SJSA1 (cell line): ENCODE measurements around the gene CNPPD1. TPM values are rescaled to one million over a fixed set of nuclear protein-coding genes. Genes with fewer than 3 reads are reported as not detected.

Source experiments
- DNase-seq, 2 experiments: peaks; one replicate each; pipeline ENCODE4 v3.0.0-alpha.2; 2015 to 2020; ENCODE audit warnings: low spot score in 2 of 2, low read depth in 1 of 2
- H3K27ac ChIP-seq: fragments of 250-450 bp; sonication (Bioruptor Pico); 2 replicates; pipeline ENCODE4 v1.5.1; 2020; ENCODE audit warnings: mild to moderate bottlenecking, moderate library complexity
- H3K27me3 ChIP-seq: fragments of 250-450 bp; sonication (Bioruptor Pico); replicated peaks from 2 replicates; pipeline ENCODE4 v1.5.1; 2020; ENCODE audit warnings: mild to moderate bottlenecking, moderate library complexity
- H3K36me3 ChIP-seq: fragments of 250-450 bp; sonication (Bioruptor Pico); 2 replicates; pipeline ENCODE4 v1.5.1; 2020; ENCODE audit warnings: mild to moderate bottlenecking
- H3K4me1 ChIP-seq: fragments of 250-450 bp; sonication (Bioruptor Pico); replicated peaks from 2 replicates; pipeline ENCODE4 v1.6.1; 2021; ENCODE audit warnings: mild to moderate bottlenecking
- H3K4me3 ChIP-seq: fragments of 250-450 bp; sonication (Bioruptor Pico); 2 replicates; pipeline ENCODE4 v1.5.1; 2020; ENCODE audit warnings: mild to moderate bottlenecking
- H3K9me3 ChIP-seq: fragments of 250-450 bp; sonication (Bioruptor Pico); replicated peaks from 2 replicates; pipeline ENCODE4 v1.5.1; 2020; ENCODE audit warnings: mild to moderate bottlenecking
- total RNA-seq: library from RNA; depleted of rRNA; stranded (reverse); fragments of >200 nt; shearing (Covaris generic); gene quantifications from 2 replicates; pipeline ENCODE4 v1.2.3, GENCODE V29; 2014

The CNPPD1 gene
- total RNA-seq, 1 experiment from 2014 or later, result 26.1 TPM

DNA sequence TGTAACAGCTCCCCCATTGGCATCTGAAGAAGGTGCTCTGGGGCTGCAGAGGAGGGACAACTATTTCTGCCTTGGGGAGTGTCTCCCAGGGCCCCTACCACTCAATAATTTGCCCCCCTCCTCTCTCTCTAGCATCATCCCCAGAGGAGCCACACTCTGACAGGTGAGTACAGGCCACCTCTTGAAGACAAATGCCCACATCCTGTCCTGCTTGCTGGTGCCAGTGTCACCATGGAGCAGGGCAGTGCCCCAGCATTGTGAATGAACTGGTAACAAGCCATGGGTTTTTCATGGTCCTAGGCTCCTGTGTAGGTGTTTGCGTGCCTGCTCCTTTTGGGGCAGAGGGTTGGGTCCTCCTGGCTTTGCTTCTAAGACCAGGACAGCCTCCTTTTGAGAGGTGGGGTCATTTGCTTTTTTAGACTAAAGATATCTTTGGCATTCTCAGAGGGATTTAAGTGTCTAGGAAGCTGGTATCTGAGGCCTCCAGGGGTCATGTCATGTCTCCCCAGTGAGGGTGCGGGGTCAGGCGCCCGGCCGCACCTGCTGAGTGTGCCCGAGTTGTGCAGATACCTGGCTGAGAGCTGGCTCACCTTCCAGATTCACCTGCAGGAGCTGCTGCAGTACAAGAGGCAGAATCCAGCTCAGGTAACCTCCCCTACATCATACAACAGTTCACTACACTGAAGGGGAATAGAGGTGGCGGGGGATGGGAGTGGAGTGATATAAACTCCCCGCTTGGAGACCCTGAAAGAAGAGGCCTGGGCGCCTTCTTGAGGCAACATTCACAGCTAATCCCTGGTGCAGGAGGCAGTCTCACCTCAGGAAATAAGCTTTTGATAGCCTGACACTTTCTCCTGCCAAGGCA, 3.1 kb upstream of the CNPPD1 start:
- peaks cover 59% of the 10 kb centered on the region for H3K36me3 ChIP-seq
- peaks cover 17% of the 10 kb centered on the region for H3K4me1 ChIP-seq
- DNase-seq, result no peak
- no peak overlapping the region for H3K4me3 ChIP-seq
- no peaks in the 10 kb centered on the region for H3K27me3 ChIP-seq
- no peak overlapping the region for H3K27ac ChIP-seq
- H3K9me3 ChIP-seq, result no peaks in the 10 kb centered on the region

GRCh38 chr2:219178377-219179175, 1.9 kb upstream of the CNPPD1 start:
- peak; percentile 29 to 60 for DNase-seq
- H3K27ac ChIP-seq, result peak overlapping the region; percentile 87
- H3K4me3 ChIP-seq, result peak overlapping the region; percentile 73
- peaks cover 63% of the 10 kb centered on the region for H3K36me3 ChIP-seq
- H3K27me3 ChIP-seq, result no peaks in the 10 kb centered on the region
- peaks cover 17% of the 10 kb centered on the region for H3K4me1 ChIP-seq
- H3K9me3 ChIP-seq, result no peaks in the 10 kb centered on the region

DNA sequence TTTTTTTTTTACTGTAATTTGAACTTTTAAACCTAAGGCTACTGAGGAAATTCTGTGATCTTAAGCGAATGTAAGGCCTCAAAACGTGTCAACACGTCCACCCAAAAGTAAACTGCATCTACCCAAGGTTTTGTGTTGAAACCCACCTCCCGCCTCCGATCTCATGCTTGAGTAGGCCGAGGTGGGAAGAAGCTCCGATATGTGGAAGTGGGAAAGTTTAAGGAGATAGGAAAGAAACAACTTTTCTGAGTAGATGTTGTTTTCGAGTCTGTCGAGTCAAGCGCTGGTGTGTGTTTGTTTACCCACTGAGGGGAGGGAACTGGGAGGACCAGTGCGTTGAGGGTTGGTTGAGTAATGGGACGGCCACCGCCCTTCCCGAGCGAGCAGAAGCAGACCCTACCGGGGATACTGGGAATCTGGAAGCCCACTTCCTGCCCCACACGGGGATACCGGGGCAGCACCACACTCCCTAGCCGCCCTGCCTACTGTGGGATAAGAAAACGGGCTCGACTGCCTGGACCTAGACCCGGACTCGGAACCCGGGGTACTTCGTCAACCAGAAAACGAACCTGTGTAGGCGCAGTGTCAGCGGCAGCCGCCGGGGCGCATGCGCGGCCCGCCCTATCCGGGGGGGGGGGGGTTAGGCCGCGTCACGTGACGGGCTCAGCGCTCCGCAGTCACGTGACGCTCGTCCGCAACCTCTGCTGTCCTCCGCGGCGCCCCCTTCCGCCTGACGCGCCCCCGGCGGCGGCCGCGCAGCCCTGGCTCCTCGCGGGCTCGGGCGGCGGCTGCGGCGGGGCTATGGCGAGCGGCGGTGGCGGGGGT, 1.0 kb upstream of the CNPPD1 start, which contains the start of gene RETREG2:
Gene RETREG2 (plus strand): TSS at position 724 of the 825 bp plus-strand sequence. CDS start 78 bp downstream, at position 802.
- Histone ChIP-seq H3K36me3 (peaks cover 55% of the 10 kb centered on the region), H3K27ac (peak within 1 kb of the TSS; percentile 87), H3K27me3 (no peaks in the 10 kb centered on the region), H3K4me3 (peak within 1 kb of the TSS; percentile 73), H3K4me1 (peaks cover 17% of the 10 kb centered on the region), H3K9me3 (no peaks in the 10 kb centered on the region)
- peak; percentile 82 to 98 for DNase-seq

GRCh38 chr2:219175928-219176817, 552 bp downstream of the CNPPD1 start:
- peak overlapping the region; percentile 73 for H3K4me3 ChIP-seq
- peak in 1 of 2 experiments; percentile 52 for DNase-seq
- H3K36me3 ChIP-seq, result peaks cover 41% of the 10 kb centered on the region
- H3K27ac ChIP-seq, result peak overlapping the region; percentile 87; the same call in 1 of the 2 replicates
- H3K9me3 ChIP-seq, result no peaks in the 10 kb centered on the region
- no peaks in the 10 kb centered on the region for H3K27me3 ChIP-seq
- H3K4me1 ChIP-seq, result peaks cover 17% of the 10 kb centered on the region

DNA sequence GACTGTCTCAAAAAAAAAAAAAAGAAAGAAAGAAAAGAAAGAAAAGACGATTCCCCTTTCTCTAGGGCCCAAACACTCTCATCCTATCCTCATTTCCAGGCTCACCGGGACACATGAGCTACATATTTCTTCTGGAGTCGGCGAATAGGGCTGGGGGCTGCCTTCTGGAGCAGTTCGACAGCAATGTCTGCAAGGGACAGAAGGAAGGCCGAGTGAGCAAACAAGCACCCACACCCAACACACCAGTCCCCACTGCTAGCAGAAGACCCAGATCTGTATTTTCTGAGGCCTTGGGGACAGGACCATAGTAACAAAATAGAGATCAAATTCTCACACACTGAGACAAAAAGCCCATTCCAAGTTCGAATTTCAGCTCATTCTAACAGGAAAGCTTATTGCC, 1.2 kb downstream of the CNPPD1 start:
- Histone ChIP-seq H3K36me3 (peaks cover 35% of the 10 kb centered on the region), H3K27me3 (no peaks in the 10 kb centered on the region), H3K27ac (no peak overlapping the region), H3K9me3 (no peaks in the 10 kb centered on the region), H3K4me3 (peak overlapping the region; percentile 73), H3K4me1 (peaks cover 17% of the 10 kb centered on the region)
- DNase-seq, result no peak

- Histone ChIP-seq H3K36me3 (peaks cover 28% of the 10 kb centered on the region), H3K27ac (no peak overlapping the region), H3K4me1 (peaks cover 17% of the 10 kb centered on the region), H3K9me3 (no peaks in the 10 kb centered on the region), H3K27me3 (no peaks in the 10 kb centered on the region), H3K4me3 (no peak overlapping the region)
- no peak for DNase-seq
Observed at GRCh38 chr2:219174801-219175200, 1.9 kb downstream of the CNPPD1 start.

GRCh38 chr2:219174146-219174545, 2.6 kb downstream of the CNPPD1 start:
- H3K9me3 ChIP-seq, result no peaks in the 10 kb centered on the region

DNA sequence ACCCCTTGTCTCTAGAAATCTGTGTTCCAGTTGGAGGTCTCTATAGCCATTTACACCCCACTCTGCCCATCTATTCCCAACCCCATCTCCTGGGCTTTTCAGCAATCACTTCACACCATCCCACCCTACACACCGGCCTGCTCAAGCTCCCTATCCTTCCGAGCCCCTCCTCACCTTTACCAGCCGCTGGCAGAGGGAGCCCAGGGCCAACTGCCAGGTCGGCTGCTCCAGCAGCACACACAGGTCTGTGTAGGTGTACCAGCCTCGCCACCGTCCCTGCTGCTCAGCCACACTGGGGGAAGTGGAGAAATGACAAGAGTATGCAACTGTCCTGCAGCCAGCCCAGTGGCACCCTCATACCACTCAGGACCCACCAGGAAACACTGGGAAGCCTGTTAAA, 3.5 kb downstream of the CNPPD1 start:
- DNase-seq, result no peak
- Histone ChIP-seq H3K9me3 (no peaks in the 10 kb centered on the region), H3K4me3 (no peak overlapping the region), H3K36me3 (peaks cover 21% of the 10 kb centered on the region), H3K4me1 (peaks cover 9% of the 10 kb centered on the region), H3K27me3 (no peaks in the 10 kb centered on the region), H3K27ac (no peak overlapping the region)

More at GRCh38 chr2:219174146-219174545, 2.6 kb downstream of the CNPPD1 start:
- no peak overlapping the region for H3K27ac ChIP-seq
- no peak for DNase-seq
- no peaks in the 10 kb centered on the region for H3K27me3 ChIP-seq
- no peak overlapping the region for H3K4me3 ChIP-seq
- H3K4me1 ChIP-seq, result peaks cover 15% of the 10 kb centered on the region
- H3K36me3 ChIP-seq, result peaks cover 21% of the 10 kb centered on the region

GRCh38 chr2:219172231-219173154, 4.2 kb downstream of the CNPPD1 start:
- H3K27ac ChIP-seq, result no peak overlapping the region
- peaks cover 21% of the 10 kb centered on the region for H3K36me3 ChIP-seq
- no peak for DNase-seq
- H3K27me3 ChIP-seq, result no peaks in the 10 kb centered on the region
- no peak overlapping the region for H3K4me3 ChIP-seq
- H3K4me1 ChIP-seq, result peaks cover 9% of the 10 kb centered on the region
- H3K9me3 ChIP-seq, result no peaks in the 10 kb centered on the region

GRCh38 chr2:219171231-219171651, 5.5 kb downstream of the CNPPD1 start:
- Histone ChIP-seq H3K36me3 (peaks cover 17% of the 10 kb centered on the region), H3K4me3 (no peak overlapping the region), H3K27me3 (no peaks in the 10 kb centered on the region), H3K9me3 (no peaks in the 10 kb centered on the region), H3K4me1 (peaks cover 7% of the 10 kb centered on the region), H3K27ac (no peak overlapping the region)
- peak in 1 of 2 experiments; percentile 49 for DNase-seq

DNA sequence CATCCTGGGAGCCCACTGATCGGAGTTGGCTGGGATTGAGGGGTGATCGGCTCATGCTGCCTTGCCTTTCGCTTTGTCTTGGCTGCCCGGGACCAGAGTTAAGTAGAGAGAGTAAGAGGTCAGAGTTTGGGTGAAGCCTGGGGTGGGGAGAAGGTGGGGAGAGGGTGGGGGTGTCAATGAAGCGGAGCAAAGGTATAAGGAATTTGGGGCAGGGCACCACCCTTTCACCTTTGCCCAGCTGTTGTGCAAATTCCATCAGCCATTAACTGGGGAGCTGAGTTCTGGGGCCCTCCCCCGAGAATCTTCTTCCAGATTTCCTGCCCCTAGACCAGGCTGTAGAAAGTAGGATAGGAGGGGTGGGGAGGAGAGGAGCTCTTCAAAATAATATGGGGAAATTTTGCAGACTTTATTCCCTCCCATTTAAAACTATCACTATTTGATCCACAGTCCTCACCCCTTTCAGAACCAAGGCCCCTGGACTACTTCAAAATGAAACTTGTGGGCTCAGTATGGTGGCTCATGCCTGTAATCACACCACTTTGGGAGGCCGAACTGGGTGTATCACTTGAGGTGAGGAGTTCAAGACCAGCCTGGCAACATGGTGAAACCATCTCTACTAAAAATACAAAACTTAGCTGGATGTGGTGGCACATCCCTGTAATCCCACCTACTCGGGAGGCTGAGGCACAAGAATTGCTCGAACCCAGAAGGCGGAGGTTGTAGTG, 6.6 kb downstream of the CNPPD1 start, which contains the start of gene SLC23A3:
Gene SLC23A3 (minus strand): TSS at position 100 of the 725 bp plus-strand sequence. CDS start 45 bp downstream, at position 55.
- no peak within 1 kb of the TSS for H3K27ac ChIP-seq
- no peaks in the 10 kb centered on the region for H3K4me1 ChIP-seq
- DNase-seq, result no peak
- H3K4me3 ChIP-seq, result no peak within 1 kb of the TSS
- H3K9me3 ChIP-seq, result no peaks in the 10 kb centered on the region
- H3K36me3 ChIP-seq, result peaks cover 15% of the 10 kb centered on the region
- no peaks in the 10 kb centered on the region for H3K27me3 ChIP-seq
